Measurements from ENCODE around the gene SPR.

The SPR gene

DNA sequence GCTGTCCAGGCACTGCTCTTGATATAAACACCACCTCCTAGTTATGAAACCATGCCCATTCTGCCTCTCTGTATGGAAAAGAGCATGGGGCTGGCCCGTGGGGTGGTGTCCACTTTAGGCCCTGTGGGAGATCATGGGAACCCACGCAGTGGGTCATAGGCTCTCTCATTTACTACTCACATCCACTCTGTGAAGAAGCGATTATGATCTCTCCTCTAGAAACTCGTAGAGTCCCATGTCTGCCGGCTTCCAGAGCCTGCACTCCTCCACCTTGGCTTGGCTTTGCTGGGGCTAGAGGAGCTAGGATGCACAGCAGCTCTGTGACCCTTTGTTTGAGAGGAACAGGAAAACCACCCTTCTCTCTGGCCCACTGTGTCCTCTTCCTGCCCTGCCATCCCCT lies 46.0 kb downstream of the SPR start:
- no peak for DNase-seq

DNA sequence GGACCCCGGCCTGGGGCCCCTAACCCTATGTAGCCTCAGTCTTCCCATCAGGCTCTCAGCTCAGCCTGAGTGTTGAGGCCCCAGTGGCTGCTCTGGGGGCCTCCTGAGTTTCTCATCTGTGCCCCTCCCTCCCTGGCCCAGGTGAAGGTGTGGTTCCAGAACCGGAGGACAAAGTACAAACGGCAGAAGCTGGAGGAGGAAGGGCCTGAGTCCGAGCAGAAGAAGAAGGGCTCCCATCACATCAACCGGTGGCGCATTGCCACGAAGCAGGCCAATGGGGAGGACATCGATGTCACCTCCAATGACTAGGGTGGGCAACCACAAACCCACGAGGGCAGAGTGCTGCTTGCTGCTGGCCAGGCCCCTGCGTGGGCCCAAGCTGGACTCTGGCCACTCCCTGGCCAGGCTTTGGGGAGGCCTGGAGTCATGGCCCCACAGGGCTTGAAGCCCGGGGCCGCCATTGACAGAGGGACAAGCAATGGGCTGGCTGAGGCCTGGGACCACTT lies 46.5 kb downstream of the SPR start:
- DNase-seq: no peak

DNA sequence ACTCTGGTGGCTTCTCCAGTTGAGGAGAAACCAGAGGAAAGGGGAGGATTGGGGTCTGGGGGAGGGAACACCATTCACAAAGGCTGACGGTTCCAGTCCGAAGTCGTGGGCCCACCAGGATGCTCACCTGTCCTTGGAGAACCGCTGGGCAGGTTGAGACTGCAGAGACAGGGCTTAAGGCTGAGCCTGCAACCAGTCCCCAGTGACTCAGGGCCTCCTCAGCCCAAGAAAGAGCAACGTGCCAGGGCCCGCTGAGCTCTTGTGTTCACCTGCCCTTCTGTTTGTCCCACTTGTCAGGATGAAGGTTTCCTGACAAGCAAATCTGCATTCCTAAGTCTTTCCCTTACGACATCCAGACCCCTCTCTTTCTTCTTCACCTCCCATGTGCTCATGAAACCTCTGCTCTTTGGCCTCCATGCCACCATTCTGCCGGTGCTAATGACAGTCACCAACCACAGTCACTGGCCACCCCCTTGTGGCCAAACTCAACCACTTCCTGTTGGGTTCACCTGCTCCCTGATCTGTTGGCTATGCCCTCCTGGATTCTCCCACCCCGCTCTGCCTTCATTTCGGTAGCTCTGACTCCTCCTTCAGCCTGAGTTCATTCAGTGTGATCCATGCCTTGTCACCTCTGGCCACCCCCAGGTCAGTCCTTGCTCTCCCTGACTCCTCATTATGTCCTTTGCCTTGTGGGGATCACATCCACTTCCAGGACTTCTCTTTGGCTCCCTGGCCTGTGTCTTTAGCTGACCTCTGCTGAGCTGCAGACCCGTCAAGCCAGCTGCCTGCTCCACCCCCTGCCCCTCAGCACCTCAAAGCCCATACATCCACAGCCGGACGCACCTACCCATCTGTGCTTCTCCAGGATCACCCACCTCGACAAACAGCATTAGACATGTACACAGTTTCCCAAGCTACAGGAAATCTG lies 47.7 kb downstream of the SPR start:
- no peak for DNase-seq

DNA sequence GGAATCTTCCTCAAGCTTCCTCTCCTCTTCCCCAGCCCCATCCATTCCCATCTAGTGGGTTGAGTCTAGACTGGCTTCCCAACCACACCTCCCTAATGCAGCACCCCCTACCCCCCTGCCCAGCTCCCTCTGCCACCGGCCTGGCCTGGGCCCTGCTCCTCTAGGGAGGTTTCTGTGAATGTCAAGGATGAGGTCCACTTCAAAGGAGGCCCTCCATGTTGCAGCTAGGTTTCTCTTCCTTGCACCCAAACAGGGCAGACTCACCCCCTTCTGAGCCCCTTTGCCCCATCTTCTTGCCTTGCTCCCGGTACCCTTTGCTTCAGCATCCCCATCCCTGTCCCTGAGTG lies 48.4 kb downstream of the SPR start:
- no peak for DNase-seq

DNA sequence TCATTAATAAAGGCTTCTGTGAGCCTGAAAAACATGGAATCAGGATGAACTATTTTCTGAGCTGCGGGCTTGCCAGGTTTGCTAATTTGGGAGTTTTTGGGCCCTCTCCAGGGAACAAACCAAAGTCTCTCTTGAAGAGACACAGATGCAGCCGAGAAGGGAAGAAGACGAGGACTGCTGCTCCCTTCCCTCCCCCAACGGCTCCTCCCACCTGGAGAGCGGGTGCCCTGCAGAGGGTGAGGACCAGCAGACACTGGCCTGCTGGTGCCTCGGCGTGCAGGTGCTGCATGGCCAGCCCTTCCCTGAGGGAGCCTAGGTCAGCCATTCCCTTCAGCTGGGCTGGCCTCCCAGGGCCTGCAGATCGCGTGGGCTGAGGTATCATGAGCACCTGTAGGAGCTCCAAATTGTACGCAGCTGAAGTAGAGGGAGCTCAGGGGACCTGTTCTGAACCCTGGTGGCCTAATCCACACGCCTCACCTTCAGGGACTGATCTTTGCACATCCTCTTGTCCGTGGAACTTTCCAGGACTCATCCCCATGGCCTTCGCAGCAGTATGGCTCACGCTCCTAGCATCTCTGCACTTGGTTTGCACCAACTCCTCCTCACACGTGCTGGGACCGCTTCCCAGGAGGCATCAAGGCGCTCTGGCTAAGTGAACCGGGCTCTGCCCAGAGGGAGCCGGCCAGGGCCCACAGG lies 49.6 kb downstream of the SPR start:
- no peak for DNase-seq

DNA sequence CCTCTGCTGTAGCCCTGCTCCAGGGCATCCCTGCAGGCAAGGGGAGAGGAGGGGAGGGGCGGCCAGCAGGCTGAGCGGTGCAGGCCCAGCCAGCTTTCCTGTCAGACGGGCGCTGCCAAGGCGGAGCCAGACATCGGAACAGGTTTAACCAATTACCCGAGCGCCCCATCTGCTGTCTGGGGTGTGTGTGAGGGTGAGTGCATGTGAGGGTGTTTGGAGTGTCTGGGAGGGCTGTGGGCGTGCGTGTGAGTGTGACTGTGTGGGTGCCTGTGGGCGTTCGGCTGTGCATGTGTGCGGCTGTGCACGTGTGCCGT lies 50.1 kb downstream of the SPR start:
- DNase-seq: no peak

DNA sequence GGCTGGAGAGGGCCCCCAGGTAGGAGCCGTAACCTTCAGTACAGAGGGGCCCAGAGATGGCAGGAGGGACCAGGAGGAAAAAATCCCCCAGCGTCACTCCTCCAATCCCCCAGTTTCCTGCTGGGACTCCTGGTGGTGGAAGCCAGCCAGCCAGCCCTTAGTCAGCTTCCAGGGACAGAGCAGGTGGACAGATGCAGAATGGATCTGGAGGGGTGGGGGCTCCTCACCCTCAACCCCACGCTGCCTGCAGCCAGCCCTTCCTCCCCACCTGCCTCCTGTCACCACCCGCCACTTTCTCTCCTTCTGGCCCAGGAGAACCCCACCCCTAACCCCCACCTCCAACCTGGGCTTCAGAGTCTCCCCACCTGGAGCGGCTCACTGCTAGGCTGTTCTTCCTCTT lies 51.2 kb downstream of the SPR start:
- no peak for DNase-seq

DNA sequence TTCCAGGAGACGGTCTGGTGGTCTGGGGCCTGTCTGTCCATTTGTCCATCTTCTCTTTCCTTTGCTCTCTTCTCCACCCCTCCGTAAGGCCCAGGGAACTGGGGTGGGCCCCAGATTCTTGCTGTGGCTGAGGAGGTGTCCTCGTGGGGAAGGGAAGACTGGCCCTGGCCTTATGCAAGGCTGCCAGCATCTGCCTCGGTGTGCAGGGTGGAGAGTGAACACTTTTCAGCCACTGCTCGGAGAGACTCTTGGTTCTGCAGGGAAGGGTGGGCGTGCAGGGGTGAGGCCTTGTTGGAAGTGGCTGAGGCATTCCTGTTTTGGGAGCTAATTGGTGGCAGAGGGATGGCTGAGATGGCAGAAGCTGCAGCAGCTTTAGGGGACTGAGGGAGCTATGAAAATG lies 53.2 kb downstream of the SPR start:
- DNase-seq: no peak

DNA sequence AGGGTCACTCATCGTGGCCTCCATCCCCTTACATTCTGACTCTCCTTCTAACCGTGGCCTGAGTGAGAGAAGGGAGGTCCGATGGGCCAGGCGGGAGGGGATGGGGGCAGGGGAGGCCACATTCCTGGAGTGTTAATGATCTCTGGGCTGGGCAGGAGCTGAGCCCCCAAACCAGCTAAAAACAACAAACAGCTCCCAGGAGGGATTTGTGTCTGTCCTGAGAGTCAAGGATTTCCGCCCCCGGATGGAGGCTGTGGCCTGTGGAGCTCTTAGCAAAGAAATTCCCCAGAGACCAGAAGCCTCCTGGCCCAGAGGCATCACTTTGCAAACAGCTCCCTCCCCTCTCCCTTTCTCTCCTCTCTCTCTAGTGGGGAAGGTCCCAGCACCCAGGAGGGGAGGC lies 53.6 kb downstream of the SPR start:
- no peak for DNase-seq
